HG02678 (cell line): ENCODE results near the gene KIF14.

ENCODE experiments used
- ATAC-seq: cut with Tn5 transposase; IDR thresholded peaks from one replicate; pipeline ENCODE4 v1.9.1; 2021; ENCODE audit warnings: mild to moderate bottlenecking, moderate library complexity; ENCODE audit not compliant: unreplicated experiment

The KIF14 gene

GRCh38 chr1:200620273-200621131, at the start of gene KIF14:
TSS of gene KIF14 (minus strand) at chr1:200620751. CDS start at chr1:200618723, 2,028 bp downstream.
- peak; percentile 95 for ATAC-seq

GRCh38 chr1:200669314-200670241, 49.0 kb upstream of the KIF14 start, which contains the start of gene DDX59:
TSS of gene DDX59 (minus strand) at chr1:200669907. CDS start at chr1:200666740, 3,167 bp downstream.
- ATAC-seq = peak; percentile 90

- ATAC-seq = no peak
These were observed 48.2 kb upstream of the KIF14 start for GRCh38 chr1:200668514-200669313.

DNA sequence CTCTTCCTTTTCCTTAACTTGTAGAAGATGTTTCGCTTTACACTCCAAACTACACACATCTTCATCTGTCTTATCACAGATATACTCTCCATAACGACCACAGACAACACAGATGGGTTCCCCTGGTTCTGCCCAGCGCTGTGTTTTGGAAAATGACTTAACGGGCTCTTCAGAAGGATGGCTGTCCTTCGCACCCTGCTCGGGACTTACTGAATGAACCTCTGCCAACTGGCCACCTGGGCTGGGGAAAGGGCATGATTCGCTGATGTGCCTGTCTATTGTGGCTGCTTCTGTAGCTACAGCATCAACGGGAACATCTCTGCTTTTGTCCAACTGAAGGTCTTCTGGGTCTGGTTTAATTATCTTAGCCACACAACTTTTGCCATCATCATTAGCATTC, 45.8 kb upstream of the KIF14 start:
- ATAC-seq = no peak

DNA sequence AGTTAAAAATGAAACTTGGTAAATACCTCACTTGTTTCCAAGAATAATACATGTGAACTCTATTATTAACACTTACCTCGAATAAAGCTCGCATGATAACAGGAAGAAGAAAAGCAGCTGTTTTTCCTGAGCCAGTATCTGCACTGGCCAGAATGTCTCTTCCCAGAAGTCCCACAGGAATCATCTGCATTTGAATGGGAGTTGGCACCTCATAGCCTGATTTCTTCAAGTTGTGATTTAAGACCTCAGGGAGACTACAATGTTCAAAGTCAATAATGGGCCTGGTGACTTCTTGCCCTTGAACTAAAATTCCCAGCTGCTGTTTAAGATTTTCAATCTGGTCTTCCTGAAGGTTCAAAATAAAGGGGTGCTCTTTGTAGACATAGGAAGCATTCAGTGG, 45.3 kb upstream of the KIF14 start:
- no peak for ATAC-seq

DNA sequence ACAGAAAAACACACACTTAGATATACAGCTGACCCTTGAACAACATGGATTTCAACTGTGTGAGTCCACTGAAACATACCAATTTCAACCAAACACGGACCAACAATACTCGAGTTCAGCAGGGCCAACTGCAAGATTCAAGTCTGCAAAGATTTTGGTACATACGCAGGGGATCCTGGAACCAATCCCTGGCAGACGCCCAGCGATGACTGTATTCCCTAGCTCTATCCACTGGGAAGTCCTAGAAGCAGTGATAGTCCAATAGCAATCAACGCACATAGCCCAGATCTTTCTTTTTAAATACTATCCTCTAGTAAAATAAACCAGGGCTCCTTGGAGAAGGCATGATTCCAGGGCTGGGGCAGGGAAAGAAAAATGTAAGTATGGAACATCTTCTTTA, 40.2 kb upstream of the KIF14 start:
- ATAC-seq = no peak

- no peak for ATAC-seq
These were observed 38.7 kb upstream of the KIF14 start for GRCh38 chr1:200659269-200659668.

DNA sequence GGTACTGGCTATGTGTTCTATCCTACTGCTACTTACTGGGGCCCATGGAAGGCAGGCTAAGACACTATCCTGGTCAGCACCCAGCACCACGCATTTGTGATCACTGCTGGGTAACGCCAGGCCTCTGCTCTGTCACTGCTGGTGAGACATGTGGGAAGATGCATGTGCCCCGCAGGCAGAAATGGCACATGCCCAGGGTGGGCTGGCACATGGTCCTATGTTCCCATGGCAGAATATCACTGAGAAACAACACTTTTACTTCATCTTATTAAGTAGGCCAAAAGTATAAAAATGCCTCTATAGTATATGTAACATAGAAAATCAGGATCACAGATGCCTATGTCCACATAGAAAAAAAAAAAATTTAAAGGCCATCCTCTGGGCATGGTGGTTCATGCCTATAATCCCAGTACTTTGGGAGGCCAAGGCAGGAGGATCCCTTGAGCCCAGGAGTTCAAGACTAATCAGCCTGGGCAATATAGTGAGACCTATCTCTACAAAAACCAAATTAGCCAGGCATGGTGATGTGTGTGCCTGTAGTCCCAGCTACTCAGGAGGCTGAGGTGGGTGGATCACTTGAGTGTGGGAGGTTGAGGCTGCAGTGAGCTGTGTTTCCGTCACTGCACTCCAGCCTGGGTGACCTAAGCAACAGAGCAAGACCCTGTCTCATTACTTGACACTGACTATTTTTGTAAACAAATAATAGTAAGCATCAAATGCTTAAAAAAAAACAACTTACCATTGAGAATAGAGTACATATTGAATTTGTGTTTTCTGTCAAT, 37.7 kb upstream of the KIF14 start:
- no peak for ATAC-seq

DNA sequence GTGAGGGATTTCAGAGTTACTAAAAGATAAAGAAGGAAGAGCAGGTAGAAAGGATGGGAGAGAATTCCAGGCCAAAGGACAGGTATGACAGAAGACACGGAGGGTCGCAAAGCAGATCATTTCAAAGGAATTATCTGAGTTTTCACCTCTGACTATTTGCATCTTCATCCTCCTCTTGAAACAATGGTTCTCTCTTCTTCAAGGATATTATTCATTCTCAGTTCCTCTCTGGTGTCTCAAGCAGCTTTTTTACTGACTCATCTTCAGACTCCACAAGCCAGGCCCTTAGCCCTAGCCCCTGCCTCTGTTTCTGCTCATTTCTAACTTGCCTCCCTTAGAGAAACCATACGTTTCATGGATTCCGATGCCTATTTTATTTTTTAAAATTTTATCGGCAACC, 34.1 kb upstream of the KIF14 start:
- peak; percentile 90 for ATAC-seq

DNA sequence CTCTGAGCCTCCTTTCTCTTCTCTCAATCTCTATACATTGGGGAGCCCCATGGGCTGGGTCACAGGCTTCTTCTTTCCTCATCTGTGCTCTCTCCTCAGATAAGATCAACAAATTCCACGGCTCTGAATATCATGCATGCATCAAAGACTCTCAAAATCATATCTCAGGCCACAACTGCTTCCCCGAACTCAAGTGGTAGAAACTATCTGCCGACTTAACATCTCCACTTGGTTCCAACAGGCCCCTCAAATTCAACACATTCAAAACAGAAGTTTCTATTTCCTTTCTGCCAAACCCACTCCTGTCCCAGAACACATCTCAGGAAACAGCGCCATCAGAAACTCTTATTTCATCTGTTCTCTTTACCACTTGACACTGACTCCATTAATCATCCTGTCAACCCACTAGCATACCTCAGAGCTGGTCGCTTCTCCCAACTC, 32.5 kb upstream of the KIF14 start:
- peak; percentile 30 for ATAC-seq

DNA sequence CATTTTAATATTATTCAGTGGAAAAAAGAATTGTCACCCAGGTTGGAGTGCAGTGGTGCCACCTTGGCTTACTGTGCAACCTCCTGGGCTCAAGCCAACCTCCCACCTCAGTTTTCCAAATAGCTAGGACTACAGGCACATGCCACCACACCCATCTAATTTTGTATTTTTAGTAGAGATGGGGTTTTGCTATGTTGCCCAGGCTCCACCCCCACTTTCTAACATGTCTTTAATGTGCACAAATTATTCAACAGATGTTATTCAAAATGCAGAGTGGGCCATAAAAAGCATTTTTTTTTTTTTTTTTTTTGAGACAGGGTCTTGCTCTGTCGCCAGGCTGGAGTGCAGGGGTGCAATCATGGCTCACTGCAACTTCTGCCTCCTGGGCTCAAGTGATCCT, 31.8 kb upstream of the KIF14 start:
- no peak for ATAC-seq

GRCh38 chr1:200646515-200646914, 26.0 kb upstream of the KIF14 start:
- no peak for ATAC-seq

DNA sequence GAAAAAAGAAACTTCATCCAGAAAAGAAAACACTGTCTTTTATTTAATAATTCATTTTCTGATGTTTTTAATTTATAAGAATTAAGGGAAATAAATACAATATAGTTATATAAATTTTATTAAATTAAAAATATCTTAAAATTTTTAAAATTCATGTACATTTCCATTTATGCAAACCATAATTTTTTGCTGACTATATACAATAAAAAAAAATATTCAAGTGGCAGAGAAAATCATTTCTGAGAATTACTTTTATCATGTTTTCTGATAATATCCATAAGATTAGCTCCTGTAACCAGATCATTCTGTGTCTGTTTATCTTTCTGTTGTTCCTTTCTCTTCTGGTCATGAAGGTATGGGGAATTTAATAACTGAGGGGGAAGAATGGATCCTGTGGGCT, 23.5 kb upstream of the KIF14 start:
- ATAC-seq = no peak

GRCh38 chr1:200642481-200642880, 21.9 kb upstream of the KIF14 start:
- no peak for ATAC-seq

- no peak for ATAC-seq
These were observed 20.4 kb upstream of the KIF14 start for GRCh38 chr1:200640963-200641401.

GRCh38 chr1:200640373-200640962, 19.9 kb upstream of the KIF14 start:
- ATAC-seq = no peak

GRCh38 chr1:200638073-200638472, 17.5 kb upstream of the KIF14 start:
- no peak for ATAC-seq

- ATAC-seq = no peak
These were observed 16.1 kb upstream of the KIF14 start for GRCh38 chr1:200636681-200637080.
